A549 (cell line): Measurements from ENCODE around the gene SDF2L1. TPM values are rescaled to one million over a fixed set of nuclear protein-coding genes. Genes with fewer than 3 reads are reported as not detected.

Source experiments
- ATAC-seq, 2 experiments: fragments of 200-7000 bp in 1 of 2; fragments of >200 bp in 1 of 2; cut with Nextera tagmentation in 1 of 2; cut with Tn5 transposase in 1 of 2; 3 replicates each; pipeline versions ENCODE4 v1.8.0 to v1.9.1; 2018 to 2020; ENCODE audit warnings: mild to moderate bottlenecking in 1 of 2, moderate library complexity in 1 of 2
- CTCF ChIA-PET: fragments of 300-600 bp; sonication (Branson Sonifier 250); formaldehyde crosslinking; extraction: SDS; loops from one replicate; lab custom pipeline; 2021; ENCODE audit warnings: antibody characterized with exemption, inconsistent platforms; lab: Yijun Ruan, JAX
- POLR2A ChIA-PET: fragments of 350-600 bp; formaldehyde crosslinking; extraction: SDS; loops from one replicate; lab custom pipeline; 2021; ENCODE audit warnings: antibody characterized with exemption, inconsistent platforms; lab: Yijun Ruan, JAX
- DNase-seq, 2 experiments: peaks; one replicate each; pipeline versions ENCODE4 v3.0.0 to v3.0.0-alpha.2; 2011 to 2016; ENCODE audit warnings: low read depth in 1 of 2, low spot score in 1 of 2
- FAIRE-seq: peaks from 2 replicates; lab custom pipeline; 2011; peaks lifted over from hg19 to GRCh38; lab: Jason Lieb, UNC
- H3K27ac ChIP-seq, 2 experiments: fragments of >200 bp; sonication (Bioruptor Twin); formaldehyde crosslinking; 3 replicates each; pipeline ENCODE4 v1.5.1; 2016 to 2017
- H3K4me1 ChIP-seq: fragments of >200 bp; sonication (Bioruptor Twin); formaldehyde crosslinking; 3 replicates; pipeline ENCODE4 v1.6.1; 2016
- H3K4me2 ChIP-seq: fragments of >200 bp; sonication (Bioruptor Twin); formaldehyde crosslinking; 3 replicates; pipeline ENCODE4 v1.6.1; 2016
- H3K4me3 ChIP-seq: fragments of >200 bp; sonication (Bioruptor Twin); formaldehyde crosslinking; 3 replicates; pipeline ENCODE4 v1.5.1; 2016
- H3K9me3 ChIP-seq: fragments of >200 bp; sonication (Bioruptor Twin); formaldehyde crosslinking; 3 replicates; pipeline ENCODE4 v1.6.1; 2016
- BCL3 ChIP-seq: fragments of >200 bp; sonication (Bioruptor Twin); formaldehyde crosslinking; IDR thresholded peaks from 3 replicates; pipeline ENCODE4 v1.6.1; 2016
- BHLHE40 ChIP-seq: IDR thresholded peaks from 2 replicates; pipeline ENCODE4 v1.6.1; 2012; ENCODE audit warnings: low read depth, low read length, inconsistent platforms
- CBX8 ChIP-seq: fragments of 200-600 bp; sonication (generic); IDR thresholded peaks from 2 replicates; pipeline ENCODE4 v1.6.1; 2016
- CHD4 ChIP-seq: fragments of 200-600 bp; sonication (generic); IDR thresholded peaks from 2 replicates; pipeline ENCODE4 v1.6.1; 2016; ENCODE audit warnings: antibody characterized with exemption, mild to moderate bottlenecking, borderline replicate concordance
- CTCF ChIP-seq: fragments of >200 bp; sonication (Bioruptor Twin); formaldehyde crosslinking; IDR thresholded peaks from 3 replicates; pipeline ENCODE4 v1.5.1; 2016
- ELK1 ChIP-seq: fragments of 150-350 bp; IDR thresholded peaks from 2 replicates; pipeline ENCODE4 v1.6.1; 2014; ENCODE audit warnings: low read depth, mild to moderate bottlenecking, low read length
- ESRRA ChIP-seq: fragments of 150-350 bp; IDR thresholded peaks from 2 replicates; pipeline ENCODE4 v1.6.1; 2014; ENCODE audit warnings: mild to moderate bottlenecking, low read length, borderline replicate concordance
- GATA3 ChIP-seq: IDR thresholded peaks from 2 replicates; pipeline ENCODE4 v1.6.1; 2012; ENCODE audit warnings: borderline replicate concordance
- HEYL ChIP-seq: fragments of 250-450 bp; sonication (Bioruptor Pico); IDR thresholded peaks from 2 replicates; pipeline ENCODE4 v1.8.0; 2021; ENCODE audit warnings: mild to moderate bottlenecking, moderate library complexity
- HMGXB4 ChIP-seq: fragments of 250-450 bp; sonication (Bioruptor Pico); IDR thresholded peaks from 2 replicates; pipeline ENCODE4 v1.5.0; 2021; ENCODE audit warnings: mild to moderate bottlenecking, moderate library complexity, borderline replicate concordance
- JUN ChIP-seq, 2 experiments: fragments of >200 bp; sonication (Bioruptor Twin); formaldehyde crosslinking; IDR thresholded peaks; 2 replicates in 1 of 2; 3 replicates in 1 of 2; pipeline ENCODE4 v1.6.1; 2016 to 2017
- KDM1A ChIP-seq: fragments of 200-600 bp; sonication (generic); IDR thresholded peaks from 2 replicates; pipeline ENCODE4 v1.6.1; 2016; ENCODE audit warnings: low read depth, mild to moderate bottlenecking
- MAX ChIP-seq: IDR thresholded peaks from 2 replicates; pipeline ENCODE4 v1.6.1; 2012
- MAZ ChIP-seq: fragments of 150-350 bp; IDR thresholded peaks from 2 replicates; pipeline ENCODE4 v1.6.1; 2014; ENCODE audit warnings: antibody characterized with exemption, low read depth, low read length, borderline replicate concordance
- PHF8 ChIP-seq: fragments of 200-600 bp; sonication (generic); IDR thresholded peaks from 2 replicates; pipeline ENCODE4 v1.6.1; 2016; ENCODE audit warnings: low read depth, mild to moderate bottlenecking, antibody characterized with exemption, moderate library complexity, borderline replicate concordance
- POLR2AphosphoS2 ChIP-seq: conservative IDR thresholded peaks from 2 replicates; pipeline ENCODE4 v1.6.1; 2012; ENCODE audit warnings: low read length, improper control_type of control experiment, inconsistent platforms
- RAD21 ChIP-seq, 2 experiments: fragments of >200 bp in 1 of 2; sonication (Bioruptor Twin) in 1 of 2; formaldehyde crosslinking in 1 of 2; IDR thresholded peaks in 1 of 2; conservative IDR thresholded peaks in 1 of 2; 2 replicates in 1 of 2; 3 replicates in 1 of 2; pipeline ENCODE4 v1.6.1; 2012 to 2018; ENCODE audit warnings: inconsistent platforms in 1 of 2
- RCOR1 ChIP-seq: fragments of 150-350 bp; IDR thresholded peaks from 2 replicates; pipeline ENCODE4 v1.6.1; 2014; ENCODE audit warnings: antibody characterized with exemption, low read length, low read depth
- REST ChIP-seq: fragments of 200-600 bp; sonication (generic); IDR thresholded peaks from 2 replicates; pipeline ENCODE4 v1.6.1; 2016; ENCODE audit warnings: antibody characterized with exemption, mild to moderate bottlenecking, moderate library complexity
- RFX5 ChIP-seq: fragments of 450-650 bp; IDR thresholded peaks from 2 replicates; pipeline ENCODE4 v1.7.1; 2014; ENCODE audit warnings: antibody characterized with exemption, mild to moderate bottlenecking, moderate library complexity
- RNF2 ChIP-seq: fragments of 200-600 bp; sonication (generic); IDR thresholded peaks from 2 replicates; pipeline ENCODE4 v1.6.1; 2016; ENCODE audit warnings: low read depth, mild to moderate bottlenecking, antibody characterized with exemption, moderate library complexity, borderline replicate concordance
- SREBF2 ChIP-seq: fragments of 450-650 bp; IDR thresholded peaks from 2 replicates; pipeline ENCODE4 v1.6.1; 2014; ENCODE audit warnings: mild to moderate bottlenecking, moderate library complexity
- TP53 ChIP-seq: fragments of 250-450 bp; sonication (Bioruptor Pico); IDR thresholded peaks from 2 replicates; pipeline ENCODE4 v1.5.0; 2021; ENCODE audit warnings: mild to moderate bottlenecking, moderate library complexity
- ZFP36 ChIP-seq: fragments of 450-650 bp; IDR thresholded peaks from 2 replicates; pipeline ENCODE4 v1.6.1; 2014; ENCODE audit warnings: borderline replicate concordance; ENCODE audit not compliant: partially characterized antibody
- ZSCAN20 ChIP-seq: fragments of 250-450 bp; sonication (Bioruptor Pico); IDR thresholded peaks from 2 replicates; pipeline ENCODE4 v1.8.0; 2022; ENCODE audit warnings: mild to moderate bottlenecking, moderate library complexity
- WGBS: methylation state at CpG from one replicate; pipeline ENCODE4 v1.1.6; 2017; ENCODE audit errors: missing lambda C conversion rate; 5-methylcytosine and 5-hydroxymethylcytosine counted together
- polyA plus RNA-seq, 4 experiments: library from polyadenylated mRNA; depleted of rRNA in 3 of 4; stranded (reverse); fragments of >200 nt; fragmentation: RNase III in 1 of 4; extraction: RNeasy Plus Mini Kit Qiagen cat#74134 plus additional on column Dnase treatment in 1 of 4; gene quantifications; 2 replicates in 3 of 4; 3 replicates in 1 of 4; pipeline ENCODE4 v1.2.3, GENCODE V29; 2011 to 2017

The SDF2L1 gene
- polyA plus RNA-seq, 2 of the 4 experiments (the other 2 are of a cell fraction) = 13.7 to 41.9 TPM

GRCh38 chr22:21690401-21690801 is 48.3 kb downstream of the SDF2L1 start:
- no peak for FAIRE-seq

GRCh38 chr22:21691816-21692215 is 49.7 kb downstream of the SDF2L1 start:
- CTCF ChIA-PET = no interaction called here
- POLR2A ChIA-PET = interaction anchor here (0.6 kb wide), 1 partner anchor 111 kb away, joined by 3 read pairs; no protein-coding TSS in a partner anchor
- Histone ChIP-seq H3K4me2 (no peak overlapping the region), H3K9me3 (no peaks in the 10 kb centered on the region), H3K4me3 (no peak overlapping the region), H3K4me1 (no peaks in the 10 kb centered on the region), H3K27ac (no peak overlapping the region)
- 91% methylated on average over 15 of the region's 16 CpGs for WGBS
- no peak for FAIRE-seq
- ATAC-seq = no peak
- DNase-seq = no peak
- no peak for TF ChIP-seq BCL3
- no peak for TF ChIP-seq BHLHE40
- TF ChIP-seq RCOR1 = no peak
- TF ChIP-seq TP53 (CRISPR knock-in tag) = no peak
- no peak for TF ChIP-seq RFX5
- no peak for TF ChIP-seq REST
- no peak for TF ChIP-seq RAD21 (conservative IDR thresholded peaks at IDR 0.05 in 1 of 2, IDR thresholded peaks at IDR 0.05 in 1 of 2)
- no peak for TF ChIP-seq ESRRA
- no peak for TF ChIP-seq POLR2AphosphoS2
- no peak for TF ChIP-seq MAX
- TF ChIP-seq CBX8 = no peak
- TF ChIP-seq CTCF = no peak

More at GRCh38 chr22:21690401-21690801, 48.3 kb downstream of the SDF2L1 start:
- no peak for ATAC-seq
- Histone ChIP-seq H3K4me1 (no peaks in the 10 kb centered on the region), H3K9me3 (no peaks in the 10 kb centered on the region), H3K4me3 (no peak overlapping the region), H3K4me2 (no peak overlapping the region), H3K27ac (no peak overlapping the region)
- TF ChIP-seq BCL3 (no peak), HEYL (no peak), POLR2AphosphoS2 (no peak), MAZ (no peak), RNF2 (no peak), ZSCAN20 (CRISPR knock-in tag) (no peak), HMGXB4 (CRISPR knock-in tag) (no peak), JUN (IDR thresholded peaks at IDR 0.05) (no peak), SREBF2 (no peak), CBX8 (no peak), ELK1 (no peak), RCOR1 (no peak), ZFP36 (no peak), GATA3 (no peak), KDM1A (no peak), PHF8 (no peak), CHD4 (no peak)
- no peak for DNase-seq
- CTCF ChIA-PET = no interaction called here
- WGBS = 85% methylated on average over 5 of the region's 5 CpGs
- POLR2A ChIA-PET = no interaction called here
